OCI-LY3 (cell line): Measurements from ENCODE around the gene BCAR1.
"Not testable (repeated sequence)": the region's sequence is repeated elsewhere in the genome, so short reads cannot be mapped to it uniquely, and the experiment has no call there.

ENCODE experiments used
- H2AFZ ChIP-seq: fragments of 200-600, 300-600 bp; shearing (Covaris generic); 2 replicates; pipeline ENCODE4 v1.6.0; 2014; ENCODE audit warnings: antibody characterized with exemption, low read depth, low read length
- H3K27ac ChIP-seq: fragments of 200-600, 300-600 bp; sonication (generic); 2 replicates; pipeline ENCODE4 v1.5.1; 2014; ENCODE audit warnings: mild to moderate bottlenecking, low read length, moderate library complexity, mixed read lengths
- H3K27me3 ChIP-seq: fragments of 200-600, 300-600 bp; sonication (generic); 2 replicates; pipeline ENCODE4 v1.6.1; 2014; ENCODE audit warnings: low read depth, low read length, mixed read lengths
- H3K36me3 ChIP-seq: fragments of 200-600, 300-600 bp; sonication (generic); replicated peaks from 2 replicates; pipeline ENCODE3; 2014; ENCODE audit warnings: low read depth, low read length, mixed read lengths
- H3K4me1 ChIP-seq: fragments of 300-600, 200-600 bp; sonication (generic); 2 replicates; pipeline ENCODE4 v1.6.1; 2014; ENCODE audit warnings: low read length, mixed read lengths
- H3K4me2 ChIP-seq: fragments of 200-600, 300-600 bp; sonication (generic); 2 replicates; pipeline ENCODE4 v1.6.1; 2014; ENCODE audit warnings: low read length, mixed read lengths
- H3K4me3 ChIP-seq: fragments of 300-600, 200-600 bp; sonication (generic); 2 replicates; pipeline ENCODE4 v1.5.1; 2014; ENCODE audit warnings: antibody characterized with exemption, mild to moderate bottlenecking, low read length, moderate library complexity
- H3K79me2 ChIP-seq: fragments of 300-600, 200-600 bp; shearing (Covaris generic); 2 replicates; pipeline ENCODE4 v1.6.1; 2014; ENCODE audit warnings: mild to moderate bottlenecking, low read length, mixed read lengths
- H3K9ac ChIP-seq: fragments of 300-600, 200-600 bp; shearing (Covaris generic); 2 replicates; pipeline ENCODE4 v1.6.0; 2014; ENCODE audit warnings: mild to moderate bottlenecking, low read length, moderate library complexity
- H3K9me3 ChIP-seq: fragments of 200-600, 300-600 bp; shearing (Covaris generic); 2 replicates; pipeline ENCODE4 v1.6.1; 2014; ENCODE audit warnings: low read length, mixed read lengths; ENCODE audit not compliant: insufficient read depth
- H4K20me1 ChIP-seq: fragments of 200-600, 300-600 bp; sonication (generic); 2 replicates; pipeline ENCODE4 v1.6.1; 2016; ENCODE audit warnings: low read length, mixed read lengths; ENCODE audit not compliant: insufficient read depth
- EZH2phosphoT487 ChIP-seq: fragments of 200-600 bp; shearing (Covaris generic); IDR thresholded peaks from 2 replicates; pipeline ENCODE4 v1.6.1; 2018; ENCODE audit warnings: antibody characterized with exemption, mixed run types, low read depth
- TF ChIP-seq, protein P1 (sequence below): fragments of 200-600, 300-600 bp; sonication (generic); IDR thresholded peaks from 2 replicates; pipeline ENCODE4 v1.5.1; 2014; ENCODE audit warnings: antibody characterized with exemption, low read length, low read depth

The BCAR1 gene

DNA sequence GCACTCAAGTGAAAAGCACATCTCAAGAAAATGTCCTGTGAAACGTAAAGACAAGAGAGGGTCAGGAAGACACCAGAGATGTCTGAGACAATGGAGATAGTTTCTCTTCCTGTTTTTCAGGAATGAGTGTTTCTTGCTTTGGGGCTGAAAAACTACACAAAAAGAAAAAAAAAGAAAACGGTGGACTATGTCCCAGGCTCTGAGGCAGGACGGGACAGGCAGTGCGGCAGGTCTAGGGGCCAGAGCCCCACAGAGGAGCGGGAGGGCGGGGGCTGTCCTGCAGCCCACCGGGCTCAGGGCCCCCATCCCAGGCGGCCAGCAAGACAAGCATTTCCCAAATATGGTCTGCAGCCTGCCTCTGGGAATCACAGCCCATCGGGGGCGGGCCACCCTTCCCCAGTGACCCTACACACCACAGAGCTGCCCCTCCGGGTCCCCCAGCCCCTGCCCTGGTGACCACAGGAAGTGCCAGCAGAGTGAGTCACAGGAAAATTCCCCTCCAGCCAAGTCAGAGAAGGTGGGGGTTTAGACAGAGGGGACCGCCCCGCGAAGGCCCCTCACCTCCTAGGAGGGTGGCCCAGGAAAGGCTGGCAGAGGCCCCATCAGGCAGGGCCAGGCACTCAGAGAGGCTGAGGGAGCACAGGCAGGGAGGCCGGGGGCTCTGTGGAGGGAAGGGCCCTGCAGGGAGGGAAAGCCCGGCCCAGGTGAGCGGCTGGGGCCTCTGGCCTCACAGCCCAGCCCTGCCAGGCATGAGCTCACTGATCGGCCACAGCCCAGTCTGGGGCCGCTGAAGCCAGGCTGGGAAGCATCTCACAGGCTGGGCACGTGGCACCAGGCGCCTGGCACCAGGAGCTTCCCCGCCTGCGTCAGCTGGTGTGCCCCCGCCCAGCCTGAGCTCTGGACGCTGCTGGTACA is 6.3 kb downstream of the BCAR1 start:
- H3K27me3 ChIP-seq, result peaks cover 8% of the 10 kb centered on the region
- H4K20me1 ChIP-seq, result peaks cover 34% of the 10 kb centered on the region
- peak overlapping the region; percentile 1; the same call in 1 of the 2 replicates for H3K4me2 ChIP-seq
- H3K27ac ChIP-seq, result no peak overlapping the region
- H3K4me1 ChIP-seq, result peaks cover 14% of the 10 kb centered on the region
- no peak overlapping the region for H3K9ac ChIP-seq
- TF ChIP-seq, protein P1, sequence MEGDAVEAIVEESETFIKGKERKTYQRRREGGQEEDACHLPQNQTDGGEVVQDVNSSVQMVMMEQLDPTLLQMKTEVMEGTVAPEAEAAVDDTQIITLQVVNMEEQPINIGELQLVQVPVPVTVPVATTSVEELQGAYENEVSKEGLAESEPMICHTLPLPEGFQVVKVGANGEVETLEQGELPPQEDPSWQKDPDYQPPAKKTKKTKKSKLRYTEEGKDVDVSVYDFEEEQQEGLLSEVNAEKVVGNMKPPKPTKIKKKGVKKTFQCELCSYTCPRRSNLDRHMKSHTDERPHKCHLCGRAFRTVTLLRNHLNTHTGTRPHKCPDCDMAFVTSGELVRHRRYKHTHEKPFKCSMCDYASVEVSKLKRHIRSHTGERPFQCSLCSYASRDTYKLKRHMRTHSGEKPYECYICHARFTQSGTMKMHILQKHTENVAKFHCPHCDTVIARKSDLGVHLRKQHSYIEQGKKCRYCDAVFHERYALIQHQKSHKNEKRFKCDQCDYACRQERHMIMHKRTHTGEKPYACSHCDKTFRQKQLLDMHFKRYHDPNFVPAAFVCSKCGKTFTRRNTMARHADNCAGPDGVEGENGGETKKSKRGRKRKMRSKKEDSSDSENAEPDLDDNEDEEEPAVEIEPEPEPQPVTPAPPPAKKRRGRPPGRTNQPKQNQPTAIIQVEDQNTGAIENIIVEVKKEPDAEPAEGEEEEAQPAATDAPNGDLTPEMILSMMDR, result no peak
- no peak for TF ChIP-seq EZH2phosphoT487
- no peaks in the 10 kb centered on the region for H3K36me3 ChIP-seq
- no peak overlapping the region for H3K4me3 ChIP-seq
- H3K9me3 ChIP-seq, result no peaks in the 10 kb centered on the region
- no peak overlapping the region for H2AFZ ChIP-seq
- no peaks in the 10 kb centered on the region for H3K79me2 ChIP-seq

DNA sequence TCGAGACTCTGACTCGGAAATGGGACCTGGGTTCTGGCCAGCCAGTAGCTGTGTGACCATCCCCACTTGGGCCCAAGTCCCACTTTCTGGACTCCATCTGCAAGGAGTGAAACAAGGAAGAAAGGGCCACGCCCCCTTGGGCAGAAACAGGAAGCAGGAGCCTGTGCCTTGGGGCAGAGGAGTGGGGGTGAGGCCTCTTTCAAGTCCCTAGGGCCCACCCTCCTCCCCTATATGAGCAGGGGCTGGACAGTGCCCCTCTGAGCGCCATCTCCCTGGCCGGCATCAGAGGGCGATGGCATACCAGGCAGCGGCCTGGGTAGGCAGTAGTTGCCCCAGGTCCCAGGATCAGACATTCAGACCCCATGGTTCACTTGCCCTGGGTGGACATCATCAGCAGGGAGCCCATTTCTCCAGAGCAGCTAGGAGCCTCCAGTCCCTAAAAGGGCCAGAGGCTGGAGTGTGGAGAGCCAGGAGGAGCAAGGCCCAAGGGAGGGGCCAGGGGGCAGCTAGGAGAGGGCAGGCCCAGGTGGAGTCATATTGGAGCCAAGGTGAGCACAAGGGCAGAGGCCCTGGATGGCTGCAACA is 7.1 kb downstream of the BCAR1 start:
- Histone ChIP-seq H3K79me2 (no peaks in the 10 kb centered on the region), H2AFZ (no peak overlapping the region), H3K27me3 (0 out of 2 replicates have a peak, but pooled peaks cover under 1% of the 10 kb centered on the region), H3K27ac (no peak overlapping the region), H3K4me2 (peak overlapping the region; percentile 1; the same call in 1 of the 2 replicates), H4K20me1 (peaks cover 27% of the 10 kb centered on the region), H3K4me1 (peaks cover 14% of the 10 kb centered on the region), H3K9ac (no peak overlapping the region), H3K4me3 (no peak overlapping the region), H3K9me3 (no peaks in the 10 kb centered on the region), H3K36me3 (no peaks in the 10 kb centered on the region)
- no peak for TF ChIP-seq EZH2phosphoT487
- TF ChIP-seq, protein P1, result no peak

GRCh38 chr16:75243667-75244224 is 7.7 kb downstream of the BCAR1 start:
- Histone ChIP-seq H3K4me3 (no peak overlapping the region), H3K4me2 (no peak overlapping the region), H3K36me3 (no peaks in the 10 kb centered on the region), H2AFZ (no peak overlapping the region), H3K9me3 (no peaks in the 10 kb centered on the region), H3K27ac (no peak overlapping the region), H3K4me1 (peaks cover 14% of the 10 kb centered on the region), H3K79me2 (no peaks in the 10 kb centered on the region), H3K9ac (no peak overlapping the region), H4K20me1 (peaks cover 21% of the 10 kb centered on the region), H3K27me3 (no peaks in the 10 kb centered on the region)
- TF ChIP-seq, protein P1, result no peak
- TF ChIP-seq EZH2phosphoT487, result no peak

- H3K27ac ChIP-seq, H3K27me3 ChIP-seq, H2AFZ ChIP-seq, H3K9ac ChIP-seq, H3K4me3 ChIP-seq, H3K9me3 ChIP-seq, H3K79me2 ChIP-seq, H3K4me2 ChIP-seq, H4K20me1 ChIP-seq, H3K36me3 ChIP-seq: not testable (repeated sequence)
- peaks cover 14% of the 10 kb centered on the region for H3K4me1 ChIP-seq
Measured at GRCh38 chr16:75242436-75243078, 8.9 kb downstream of the BCAR1 start.
